Measurements from ENCODE around the gene SVIL. TPM values are rescaled to one million over a fixed set of nuclear protein-coding genes. Genes with fewer than 3 reads are reported as not detected.
"Not testable (repeated sequence)": the region's sequence is repeated elsewhere in the genome, so short reads cannot be mapped to it uniquely, and the experiment has no call there.

Gene SVIL
- total RNA-seq, 2 experiments from 2014 or later, result 9.4 to 12.0 TPM

- ChIA-PET CTCF (interaction anchor here (0.6 to 2.3 kb wide), 3 partner anchors 18 to 690 kb away, joined by 3 to 12 read pairs (median 8); no protein-coding TSS in a partner anchor), POLR2A (no interaction called here)
- Mint-ChIP-seq H3K4me3 (no peak overlapping the region), H3K4me1 (ENCODE audit: low read depth) (peaks cover 5% of the 10 kb centered on the region), H3K27me3 (no peaks in the 10 kb centered on the region), H3K36me3 (peaks cover 17% of the 10 kb centered on the region), H3K27ac (no peak overlapping the region), H3K9me3 (no peaks in the 10 kb centered on the region)
- intact Hi-C loops (cut with micrococcal nuclease), result no loop called here
- no peak for DNase-seq
These were observed 139.4 kb downstream of the SVIL start for GRCh38 chr10:29495366-29495765.

GRCh38 chr10:29493697-29494096 lies 141.1 kb downstream of the SVIL start:
- peaks cover 5% of the 10 kb centered on the region for H3K4me1 Mint-ChIP-seq (ENCODE audit: low read depth)
- no peak overlapping the region for H3K4me3 Mint-ChIP-seq
- H3K36me3 Mint-ChIP-seq, result peaks cover 19% of the 10 kb centered on the region
- no peak overlapping the region for H3K27ac Mint-ChIP-seq
- no peak for DNase-seq
- H3K9me3 Mint-ChIP-seq, result no peaks in the 10 kb centered on the region
- ChIA-PET CTCF (no interaction called here), POLR2A (no interaction called here)
- H3K27me3 Mint-ChIP-seq, result no peaks in the 10 kb centered on the region
- intact Hi-C loops (cut with micrococcal nuclease), result no loop called here

GRCh38 chr10:29492774-29493173 lies 142.0 kb downstream of the SVIL start:
- ChIA-PET POLR2A (no interaction called here), CTCF (no interaction called here)
- intact Hi-C loops (cut with micrococcal nuclease), result no loop called here
- Mint-ChIP-seq H3K4me1 (ENCODE audit: low read depth) (peaks cover 11% of the 10 kb centered on the region), H3K4me3 (no peak overlapping the region), H3K27me3 (no peaks in the 10 kb centered on the region), H3K36me3 (peaks cover 23% of the 10 kb centered on the region), H3K27ac (no peak overlapping the region), H3K9me3 (no peaks in the 10 kb centered on the region)
- no peak for DNase-seq

GRCh38 chr10:29491918-29492317 lies 142.9 kb downstream of the SVIL start:
- Mint-ChIP-seq H3K27ac (no peak overlapping the region), H3K36me3 (peaks cover 25% of the 10 kb centered on the region), H3K4me3 (no peak overlapping the region), H3K9me3 (no peaks in the 10 kb centered on the region), H3K27me3 (no peaks in the 10 kb centered on the region), H3K4me1 (ENCODE audit: low read depth) (peaks cover 18% of the 10 kb centered on the region)
- POLR2A ChIA-PET, result no interaction called here
- CTCF ChIA-PET, result no interaction called here
- no peak for DNase-seq
- intact Hi-C loops (cut with micrococcal nuclease), result no loop called here

- DNase-seq; CTCF ChIA-PET; intact Hi-C loops (cut with micrococcal nuclease); H3K4me3 Mint-ChIP-seq; H3K27me3 Mint-ChIP-seq; H3K9me3 Mint-ChIP-seq; H3K27ac Mint-ChIP-seq; POLR2A ChIA-PET: not testable (repeated sequence)
- peaks cover 24% of the 10 kb centered on the region for H3K4me1 Mint-ChIP-seq (ENCODE audit: low read depth)
- peaks cover 27% of the 10 kb centered on the region for H3K36me3 Mint-ChIP-seq
These were observed 143.9 kb downstream of the SVIL start for GRCh38 chr10:29490781-29491280.

- intact Hi-C loops (cut with micrococcal nuclease); H3K9me3 Mint-ChIP-seq; CTCF ChIA-PET; H3K27me3 Mint-ChIP-seq; POLR2A ChIA-PET; H3K4me3 Mint-ChIP-seq; H3K27ac Mint-ChIP-seq: not testable (repeated sequence)
- H3K36me3 Mint-ChIP-seq, result peaks cover 30% of the 10 kb centered on the region
- DNase-seq, result peak; percentile 22
- peaks cover 31% of the 10 kb centered on the region for H3K4me1 Mint-ChIP-seq (ENCODE audit: low read depth)
These were observed 146.3 kb downstream of the SVIL start for GRCh38 chr10:29488471-29488870.

- peaks cover 35% of the 10 kb centered on the region for H3K4me1 Mint-ChIP-seq (ENCODE audit: low read depth)
- DNase-seq; POLR2A ChIA-PET; H3K27me3 Mint-ChIP-seq; intact Hi-C loops (cut with micrococcal nuclease); H3K4me3 Mint-ChIP-seq; CTCF ChIA-PET; H3K27ac Mint-ChIP-seq; H3K9me3 Mint-ChIP-seq: not testable (repeated sequence)
- peaks cover 28% of the 10 kb centered on the region for H3K36me3 Mint-ChIP-seq
These were observed 146.9 kb downstream of the SVIL start for GRCh38 chr10:29487884-29488266.

- H3K27ac Mint-ChIP-seq; intact Hi-C loops (cut with micrococcal nuclease); H3K4me3 Mint-ChIP-seq; H3K9me3 Mint-ChIP-seq; DNase-seq; H3K27me3 Mint-ChIP-seq; POLR2A ChIA-PET: not testable (repeated sequence)
- Mint-ChIP-seq H3K36me3 (peaks cover 23% of the 10 kb centered on the region), H3K4me1 (ENCODE audit: low read depth) (peaks cover 41% of the 10 kb centered on the region)
- CTCF ChIA-PET, result interaction anchor here (0.7 kb wide), 1 partner anchor 9 kb away, joined by 5 read pairs; no protein-coding TSS in a partner anchor
These were observed 147.5 kb downstream of the SVIL start for GRCh38 chr10:29487032-29487883.

- no peaks in the 10 kb centered on the region for H3K9me3 Mint-ChIP-seq
- no peak overlapping the region for H3K4me3 Mint-ChIP-seq
- intact Hi-C loops (cut with micrococcal nuclease), result no loop called here
- peaks cover 23% of the 10 kb centered on the region for H3K36me3 Mint-ChIP-seq
- H3K4me1 Mint-ChIP-seq (ENCODE audit: low read depth), result peaks cover 41% of the 10 kb centered on the region
- ChIA-PET CTCF (interaction anchor here (0.7 kb wide), 1 partner anchor 10 kb away, joined by 5 read pairs; no protein-coding TSS in a partner anchor), POLR2A (no interaction called here)
- DNase-seq, result peak; percentile 70
- no peak overlapping the region for H3K27ac Mint-ChIP-seq
- H3K27me3 Mint-ChIP-seq, result no peaks in the 10 kb centered on the region
These were observed 148.3 kb downstream of the SVIL start for GRCh38 chr10:29486433-29486832.

- CTCF ChIA-PET; H3K9me3 Mint-ChIP-seq; H3K4me3 Mint-ChIP-seq; H3K27me3 Mint-ChIP-seq; H3K27ac Mint-ChIP-seq; POLR2A ChIA-PET; intact Hi-C loops (cut with micrococcal nuclease); DNase-seq: not testable (repeated sequence)
- Mint-ChIP-seq H3K4me1 (ENCODE audit: low read depth) (peaks cover 41% of the 10 kb centered on the region), H3K36me3 (peaks cover 24% of the 10 kb centered on the region)
These were observed 150.1 kb downstream of the SVIL start for GRCh38 chr10:29484677-29485076.

- peak overlapping the region; percentile 68 for H3K27ac Mint-ChIP-seq
- H3K27me3 Mint-ChIP-seq, result no peaks in the 10 kb centered on the region
- ChIA-PET POLR2A (interaction anchor here (0.7 kb wide), 1 partner anchor 101 kb away, joined by 3 read pairs; no protein-coding TSS in a partner anchor), CTCF (interaction anchor here (0.7 to 2.5 kb wide), 9 partner anchors 7 to 94 kb away, joined by 3 to 23 read pairs (median 4); no protein-coding TSS in a partner anchor)
- no peak overlapping the region for H3K4me3 Mint-ChIP-seq
- H3K36me3 Mint-ChIP-seq, result peaks cover 15% of the 10 kb centered on the region
- intact Hi-C loops (cut with micrococcal nuclease), result no loop called here
- no peaks in the 10 kb centered on the region for H3K9me3 Mint-ChIP-seq
- H3K4me1 Mint-ChIP-seq (ENCODE audit: low read depth), result peaks cover 36% of the 10 kb centered on the region
- DNase-seq, result peak; percentile 68
These were observed 152.0 kb downstream of the SVIL start for GRCh38 chr10:29482591-29483431.

GRCh38 chr10:29481906-29482440 lies 152.8 kb downstream of the SVIL start:
- no peaks in the 10 kb centered on the region for H3K9me3 Mint-ChIP-seq
- H3K27me3 Mint-ChIP-seq, result no peaks in the 10 kb centered on the region
- intact Hi-C loops (cut with micrococcal nuclease), result no loop called here
- H3K36me3 Mint-ChIP-seq, result peaks cover 14% of the 10 kb centered on the region
- no peak overlapping the region for H3K4me3 Mint-ChIP-seq
- ChIA-PET CTCF (interaction anchor here (1.1 to 2.5 kb wide), 4 partner anchors 11 to 36 kb away, joined by 3 to 23 read pairs (median 5); no protein-coding TSS in a partner anchor), POLR2A (interaction anchor here (0.7 kb wide), 1 partner anchor 101 kb away, joined by 3 read pairs; no protein-coding TSS in a partner anchor)
- peaks cover 29% of the 10 kb centered on the region for H3K4me1 Mint-ChIP-seq (ENCODE audit: low read depth)
- DNase-seq, result no peak
- peak overlapping the region; percentile 68 for H3K27ac Mint-ChIP-seq
